HG03565 (cell line): ENCODE measurements around the gene RASGRF2.

Source experiments
- ATAC-seq: cut with Tn5 transposase; IDR thresholded peaks from one replicate; pipeline ENCODE4 v1.9.1; 2021; ENCODE audit warnings: mild to moderate bottlenecking, moderate library complexity; ENCODE audit not compliant: unreplicated experiment

RASGRF2 gene

GRCh38 chr5:80959768-80960442 is at the start of gene RASGRF2:
Gene RASGRF2 (plus strand): TSS chr5:80960363. CDS start chr5:80960739, 376 bp downstream.
- no peak for ATAC-seq

GRCh38 chr5:80912479-80912878 is 47.7 kb upstream of the RASGRF2 start:
- no peak for ATAC-seq

- ATAC-seq = no peak
Observed at GRCh38 chr5:80915716-80916115, 44.4 kb upstream of the RASGRF2 start.

- no peak for ATAC-seq
Observed at GRCh38 chr5:80916676-80917075, 43.5 kb upstream of the RASGRF2 start.

GRCh38 chr5:80917631-80918030 is 42.5 kb upstream of the RASGRF2 start:
- no peak for ATAC-seq

- no peak for ATAC-seq
Observed at GRCh38 chr5:80919678-80920196, 40.4 kb upstream of the RASGRF2 start.

GRCh38 chr5:80920333-80920732 is 39.8 kb upstream of the RASGRF2 start:
- ATAC-seq = no peak

- no peak for ATAC-seq
Observed at GRCh38 chr5:80921026-80921425, 39.1 kb upstream of the RASGRF2 start.

- no peak for ATAC-seq
Observed at GRCh38 chr5:80925931-80926330, 34.2 kb upstream of the RASGRF2 start.

GRCh38 chr5:80926536-80926935 is 33.6 kb upstream of the RASGRF2 start:
- ATAC-seq = no peak

- ATAC-seq = no peak
Observed at GRCh38 chr5:80926979-80927656, 33.0 kb upstream of the RASGRF2 start.

- no peak for ATAC-seq
Observed at GRCh38 chr5:80928073-80928472, 32.1 kb upstream of the RASGRF2 start.

- no peak for ATAC-seq
Observed at GRCh38 chr5:80930940-80931339, 29.2 kb upstream of the RASGRF2 start.

- no peak for ATAC-seq
Observed at GRCh38 chr5:80931411-80931810, 28.8 kb upstream of the RASGRF2 start.

GRCh38 chr5:80933036-80933435 is 27.1 kb upstream of the RASGRF2 start:
- no peak for ATAC-seq

GRCh38 chr5:80934751-80935150 is 25.4 kb upstream of the RASGRF2 start:
- ATAC-seq = no peak

GRCh38 chr5:80935811-80936385 is 24.3 kb upstream of the RASGRF2 start:
- ATAC-seq = no peak

GRCh38 chr5:80936881-80937280 is 23.3 kb upstream of the RASGRF2 start:
- ATAC-seq = no peak

- no peak for ATAC-seq
Observed at GRCh38 chr5:80937584-80938356, 22.4 kb upstream of the RASGRF2 start.

GRCh38 chr5:80941496-80941895 is 18.7 kb upstream of the RASGRF2 start:
- ATAC-seq = no peak

GRCh38 chr5:80951366-80951765 is 8.8 kb upstream of the RASGRF2 start:
- no peak for ATAC-seq
